ENCODE data around the gene BCAR3.
A peak's percentile ranks its signal among the peaks of the same experiment; 100 is the strongest.

Gene BCAR3

DNA sequence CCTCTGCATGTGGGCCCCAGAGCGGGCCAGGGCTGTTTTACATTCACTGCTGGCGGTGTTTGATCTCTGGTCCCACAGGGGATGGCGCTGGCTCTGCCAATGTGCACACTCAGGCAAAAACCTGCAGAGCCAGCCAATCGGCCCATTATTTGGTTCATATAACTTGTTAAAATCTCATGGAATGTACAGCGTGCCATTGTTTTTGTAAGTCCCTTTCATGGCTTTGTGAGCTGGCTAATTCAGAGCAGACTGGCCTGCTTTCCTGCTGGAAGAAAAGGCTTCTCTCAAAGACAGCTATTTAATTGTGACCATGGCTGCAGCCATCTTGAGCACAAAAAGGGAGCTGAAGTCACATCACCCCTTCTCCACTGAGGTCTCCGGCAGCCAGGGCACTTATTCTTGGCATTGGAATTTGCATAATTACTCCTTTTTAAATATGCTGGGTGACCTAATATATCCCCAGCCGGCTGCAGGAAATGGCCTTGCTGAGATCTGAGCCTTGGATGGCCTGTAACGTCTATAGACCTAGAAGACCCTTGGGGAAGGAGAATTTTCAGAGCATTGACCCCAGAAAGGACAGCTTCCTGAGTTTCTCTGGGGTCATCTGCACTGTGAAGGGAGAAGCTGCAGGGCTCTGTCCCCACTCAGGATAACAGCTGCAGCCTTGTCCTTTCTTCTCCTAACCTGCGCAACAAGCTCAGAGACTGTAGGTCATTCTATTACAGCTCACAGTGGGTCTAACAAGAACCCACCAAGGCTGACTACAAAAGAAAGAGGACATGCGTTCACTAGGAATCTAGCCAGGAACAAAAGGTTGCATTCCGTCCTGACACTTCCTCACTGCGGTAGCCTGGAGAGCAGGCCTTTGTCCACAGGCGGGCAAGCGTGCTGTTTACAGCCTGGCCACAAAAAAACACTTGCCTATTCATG, 45.8 kb downstream of the BCAR3 start:
- FAIRE-seq: no peak

DNA sequence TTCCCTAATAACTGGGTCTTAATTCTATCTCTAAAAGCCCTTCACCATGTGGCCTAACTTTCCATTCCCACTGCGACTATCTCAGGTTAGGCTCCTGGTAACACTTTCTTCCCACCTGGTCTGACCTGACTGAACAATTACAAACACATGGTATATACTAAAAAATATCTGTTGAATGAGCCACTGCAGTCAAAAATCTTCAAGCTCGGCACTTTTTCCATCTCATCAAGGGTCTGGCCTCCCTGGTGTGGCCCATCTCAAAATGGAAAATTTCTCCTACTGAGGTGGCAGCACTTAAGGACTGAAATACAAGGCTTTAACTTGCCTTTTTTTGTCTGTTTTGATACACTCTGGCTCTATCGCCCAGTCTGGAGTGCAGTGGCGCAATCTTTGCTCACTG, 48.3 kb downstream of the BCAR3 start:
- no peak for FAIRE-seq

GRCh38 chr1:93631626-93632365, 49.8 kb downstream of the BCAR3 start:
- no peak for FAIRE-seq

DNA sequence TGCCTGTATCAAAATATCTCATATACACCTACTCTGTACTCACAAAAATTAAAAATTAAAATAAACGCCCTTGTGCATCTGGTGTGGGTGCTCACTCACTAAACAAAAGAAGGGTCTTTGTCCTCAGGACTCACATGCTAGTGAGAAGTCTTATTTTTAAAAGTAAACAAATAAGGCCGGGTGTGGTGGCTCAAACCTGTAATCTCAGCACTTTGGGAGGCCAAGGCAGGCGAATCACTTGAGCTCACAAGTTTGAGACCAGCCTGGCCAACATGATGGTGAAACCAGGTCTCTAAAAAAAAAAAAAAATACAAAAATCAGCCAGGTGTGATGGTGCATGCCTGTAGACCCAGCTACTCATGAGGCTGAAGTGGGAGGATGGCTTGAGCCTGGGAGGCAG, 51.5 kb downstream of the BCAR3 start:
- FAIRE-seq: no peak

DNA sequence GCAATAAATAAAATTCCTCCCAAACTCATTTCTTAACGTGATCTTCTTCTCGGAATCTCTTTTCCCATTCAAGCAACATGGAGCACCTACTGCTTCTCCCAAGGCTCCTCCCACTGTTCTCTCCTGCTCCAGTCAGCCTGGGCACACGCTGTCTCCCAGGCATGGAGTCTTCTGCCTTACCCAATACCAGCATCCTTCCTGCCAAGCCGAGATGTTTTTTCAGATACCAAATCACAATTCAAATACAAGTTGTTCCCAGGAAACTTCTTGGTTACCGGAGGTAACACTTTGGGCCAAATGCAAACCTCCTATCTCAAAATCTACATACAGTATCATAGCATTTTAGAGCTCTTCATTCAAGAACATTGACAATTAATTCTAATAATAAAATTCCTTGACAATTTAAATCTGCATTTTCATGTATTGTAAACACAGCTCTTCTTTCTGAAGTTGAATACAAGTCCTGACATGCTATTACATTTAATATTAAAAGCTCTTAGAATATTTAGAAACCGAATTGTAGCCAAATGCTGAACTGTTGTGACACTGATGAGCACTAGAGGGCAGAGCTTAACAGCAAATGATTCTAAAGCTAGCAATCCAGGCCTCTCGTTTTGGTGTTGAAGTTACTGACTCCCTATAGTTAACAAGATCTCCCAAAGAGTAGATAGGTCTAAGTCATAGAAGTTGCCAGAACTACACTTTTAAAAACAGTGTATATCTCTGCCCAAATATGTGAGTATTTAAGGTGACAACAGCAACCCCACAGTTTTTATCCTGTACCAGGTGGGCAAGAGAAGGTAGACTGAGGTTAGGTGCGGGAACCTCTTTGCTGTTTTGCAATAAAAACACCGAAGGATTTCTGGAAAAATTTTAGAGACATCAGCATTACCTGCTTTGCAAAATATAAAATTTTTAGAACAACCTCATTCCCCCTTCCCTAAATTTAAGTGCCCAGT, 52.3 kb downstream of the BCAR3 start:
- FAIRE-seq: peak; percentile 97

DNA sequence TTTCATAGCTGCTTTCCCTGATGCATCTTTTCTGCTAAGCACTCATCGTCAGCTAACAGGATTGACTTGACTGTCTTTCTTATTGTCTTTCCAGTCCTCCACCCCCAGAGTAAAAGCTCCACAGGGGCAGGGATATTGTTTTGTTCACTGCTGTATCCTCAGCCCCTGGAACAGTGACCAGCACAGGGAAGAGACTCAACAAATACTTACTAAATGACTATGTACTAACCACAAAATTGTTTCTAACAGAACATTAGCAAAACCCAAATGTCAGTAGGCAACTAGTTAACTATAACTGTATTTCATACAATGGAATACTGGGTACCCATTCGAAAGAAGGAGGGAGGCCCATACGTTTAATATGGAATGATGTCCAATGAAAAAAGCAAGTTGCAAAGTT, 53.0 kb downstream of the BCAR3 start:
- FAIRE-seq: no peak

GRCh38 chr1:93625582-93626327, 55.9 kb downstream of the BCAR3 start:
- FAIRE-seq: no peak

- no peak for FAIRE-seq
These were observed 57.8 kb downstream of the BCAR3 start for GRCh38 chr1:93623875-93624274.

GRCh38 chr1:93623436-93623835, 58.2 kb downstream of the BCAR3 start:
- FAIRE-seq: no peak

- FAIRE-seq: no peak
These were observed 60.4 kb downstream of the BCAR3 start for GRCh38 chr1:93621246-93621645.

DNA sequence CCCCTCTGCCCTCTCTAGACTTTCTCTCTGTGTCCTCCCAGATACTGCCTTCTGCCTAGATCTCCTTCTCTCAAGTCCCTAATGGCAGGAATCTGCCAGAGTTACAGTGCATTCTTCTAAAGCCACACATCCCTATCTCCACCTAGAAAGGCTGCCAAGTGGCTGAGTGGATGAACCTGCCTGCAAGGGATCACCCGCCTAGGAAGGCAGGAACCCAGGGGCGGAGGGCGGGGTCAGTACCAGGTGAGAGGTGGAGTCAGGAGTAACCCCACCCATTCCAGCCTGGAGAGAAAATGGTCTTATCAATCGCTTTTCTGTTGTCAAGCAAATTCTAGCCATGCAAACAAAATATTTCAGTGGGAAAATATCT, 60.8 kb downstream of the BCAR3 start:
- FAIRE-seq: no peak

GRCh38 chr1:93620172-93620840, 61.3 kb downstream of the BCAR3 start:
- no peak for FAIRE-seq

- FAIRE-seq: no peak
These were observed 62.0 kb downstream of the BCAR3 start for GRCh38 chr1:93619507-93620171.

DNA sequence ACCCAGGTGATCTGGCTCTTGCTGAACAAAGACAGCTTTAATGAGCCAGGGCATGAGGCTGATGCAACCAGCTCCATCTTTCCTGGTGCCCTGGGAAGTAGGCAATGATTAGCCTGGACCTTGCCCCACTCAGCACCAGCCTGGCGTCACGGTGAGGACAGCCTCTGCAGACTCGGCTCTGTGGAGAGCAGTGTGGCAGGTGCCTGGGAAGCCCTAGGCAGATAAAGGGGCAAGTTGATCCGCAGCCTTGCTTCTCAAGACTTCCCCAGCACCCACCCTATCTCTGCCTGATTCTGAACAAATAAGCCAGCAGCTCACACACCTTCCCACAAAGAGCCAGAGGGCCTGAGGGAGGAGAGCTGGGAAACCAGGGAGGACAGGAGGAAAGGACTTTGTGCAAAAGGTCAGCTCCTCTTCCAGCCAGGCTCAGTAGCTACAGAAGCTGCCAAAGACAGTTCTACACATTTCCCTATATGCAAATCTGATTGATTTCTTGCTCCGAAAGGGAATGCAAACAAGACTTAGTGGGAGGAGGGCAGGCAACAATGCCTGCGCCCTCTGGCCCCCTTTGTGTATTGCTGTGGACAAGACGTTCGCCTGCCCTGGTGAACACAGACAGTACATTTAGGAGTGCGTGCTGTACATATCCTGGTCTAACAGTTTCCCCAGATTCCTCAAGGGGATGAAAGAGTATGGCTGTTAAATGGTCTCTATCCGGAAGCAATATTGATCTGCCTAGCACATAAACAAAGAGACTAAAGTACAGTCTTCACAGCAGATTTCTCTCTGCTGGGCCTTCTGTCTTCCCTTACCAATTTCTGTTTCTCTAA, 63.8 kb downstream of the BCAR3 start:
- FAIRE-seq: no peak

GRCh38 chr1:93616996-93617669, 64.5 kb downstream of the BCAR3 start:
- no peak for FAIRE-seq

- FAIRE-seq: peak; percentile 45
These were observed 65.2 kb downstream of the BCAR3 start for GRCh38 chr1:93616221-93616995.

DNA sequence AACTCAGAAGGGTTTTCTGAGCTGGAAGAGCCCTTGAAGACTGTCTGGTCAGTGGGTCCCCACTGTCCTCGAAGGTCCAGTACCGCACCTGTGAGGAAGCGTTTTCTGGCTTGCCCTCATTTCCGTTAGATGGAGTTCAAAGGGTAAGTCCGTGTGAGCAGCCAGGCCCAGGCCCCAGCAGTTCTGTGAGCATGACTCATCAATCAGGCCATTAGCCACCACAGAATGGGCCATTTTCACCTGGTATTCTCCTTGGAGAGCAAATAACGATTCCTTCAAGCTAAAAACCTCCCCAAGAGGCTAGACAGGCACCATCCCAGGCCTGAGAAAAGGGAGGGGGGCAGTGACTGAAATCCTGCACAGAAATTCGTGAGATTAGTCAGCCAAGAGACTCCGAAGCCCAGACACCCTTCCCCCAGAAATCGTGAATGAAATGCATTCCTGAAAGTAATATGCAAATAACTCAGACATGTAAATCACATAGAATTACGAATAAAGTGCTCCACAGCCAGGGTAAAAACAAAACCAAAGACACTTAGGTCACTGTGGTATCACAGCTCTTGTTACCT, 66.0 kb downstream of the BCAR3 start:
- FAIRE-seq: peak; percentile 94

DNA sequence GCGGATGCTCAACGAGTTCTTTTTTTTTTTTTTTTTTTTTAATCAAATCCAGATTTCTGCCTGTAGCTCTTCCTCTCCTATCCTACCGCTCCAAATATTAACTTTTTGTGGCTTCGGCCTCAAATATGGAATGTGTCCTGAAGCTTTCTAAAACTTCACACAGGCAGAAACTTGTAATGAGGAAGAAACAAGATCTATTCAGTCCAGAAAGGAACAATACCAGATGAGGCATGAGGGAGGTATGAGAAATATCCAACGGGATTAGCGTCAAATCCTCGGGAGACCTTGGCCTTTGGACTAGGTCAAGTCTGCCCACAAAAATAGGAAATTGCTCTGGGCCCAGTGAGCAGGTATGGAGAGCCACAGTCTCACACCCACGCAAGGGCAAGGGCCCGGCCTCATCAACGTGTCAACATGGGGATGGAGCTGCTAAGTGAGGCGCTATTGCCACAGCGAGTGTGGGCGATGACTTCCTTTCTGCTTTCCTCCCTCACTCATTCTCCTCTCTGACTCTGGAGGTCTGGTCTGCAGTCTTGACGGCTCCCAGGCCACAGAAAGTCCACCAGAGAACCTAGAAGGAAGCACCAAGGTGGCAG, 66.6 kb downstream of the BCAR3 start:
- peak; percentile 91 for FAIRE-seq
